ENCODE data around the gene ACSF2. TPM values are rescaled to one million over a fixed set of nuclear protein-coding genes. Genes with fewer than 3 reads are reported as not detected.

ACSF2 gene
- total RNA-seq, 1 donor from 2014 or later: 25.0 TPM

- ATAC-seq (ENCODE audit: poor library complexity): no peak
- intact Hi-C loops (cut with DNase I): no loop called here
- DNase-seq: no peak
These were observed 32.3 kb downstream of the ACSF2 start for GRCh38 chr17:50458270-50458669.

GRCh38 chr17:50458701-50459676 lies 33.0 kb downstream of the ACSF2 start:
- intact Hi-C loops (cut with DNase I): no loop called here
- ATAC-seq (ENCODE audit: poor library complexity) (no peak), DNase-seq (no peak)

GRCh38 chr17:50459756-50460155 lies 33.7 kb downstream of the ACSF2 start:
- DNase-seq: no peak
- intact Hi-C loops (cut with DNase I): no loop called here
- ATAC-seq (ENCODE audit: poor library complexity): no peak

- no peak for ATAC-seq (ENCODE audit: poor library complexity)
- no peak for DNase-seq
- intact Hi-C loops (cut with DNase I): no loop called here
These were observed 35.0 kb downstream of the ACSF2 start for GRCh38 chr17:50460831-50461526.

- intact Hi-C loops (cut with DNase I): no loop called here
- DNase-seq: no peak
- ATAC-seq (ENCODE audit: poor library complexity): no peak
These were observed 35.6 kb downstream of the ACSF2 start for GRCh38 chr17:50461550-50462132.

GRCh38 chr17:50462446-50462845 lies 36.4 kb downstream of the ACSF2 start:
- ATAC-seq (ENCODE audit: poor library complexity): no peak
- no peak for DNase-seq
- intact Hi-C loops (cut with DNase I): no loop called here

GRCh38 chr17:50464121-50464520 lies 38.1 kb downstream of the ACSF2 start:
- DNase-seq (no peak), ATAC-seq (ENCODE audit: poor library complexity) (no peak)
- intact Hi-C loops (cut with DNase I): no loop called here

- intact Hi-C loops (cut with DNase I): no loop called here
- DNase-seq: no peak
- ATAC-seq (ENCODE audit: poor library complexity): no peak
These were observed 38.7 kb downstream of the ACSF2 start for GRCh38 chr17:50464736-50465135.

- DNase-seq: no peak
- intact Hi-C loops (cut with DNase I): no loop called here
- ATAC-seq (ENCODE audit: poor library complexity): no peak
These were observed 39.2 kb downstream of the ACSF2 start for GRCh38 chr17:50465171-50465570.

- DNase-seq: no peak
- no peak for ATAC-seq (ENCODE audit: poor library complexity)
- intact Hi-C loops (cut with DNase I): no loop called here
These were observed 39.6 kb downstream of the ACSF2 start for GRCh38 chr17:50465635-50466034.

GRCh38 chr17:50466371-50467113 lies 40.5 kb downstream of the ACSF2 start:
- DNase-seq (no peak), ATAC-seq (ENCODE audit: poor library complexity) (no peak)
- intact Hi-C loops (cut with DNase I): no loop called here

GRCh38 chr17:50467114-50467854 lies 41.3 kb downstream of the ACSF2 start:
- no peak for ATAC-seq (ENCODE audit: poor library complexity)
- no peak for DNase-seq
- intact Hi-C loops (cut with DNase I): no loop called here

- DNase-seq (no peak), ATAC-seq (ENCODE audit: poor library complexity) (no peak)
- intact Hi-C loops (cut with DNase I): no loop called here
These were observed 41.9 kb downstream of the ACSF2 start for GRCh38 chr17:50467855-50468303.

- intact Hi-C loops (cut with DNase I): no loop called here
- ATAC-seq (ENCODE audit: poor library complexity) (peak; percentile 33), DNase-seq (no peak)
These were observed 42.5 kb downstream of the ACSF2 start, which contains the start of gene CHAD for GRCh38 chr17:50468304-50469207. TSS of gene CHAD (minus strand) at chr17:50468880. CDS start at chr17:50468813, 67 bp downstream.

GRCh38 chr17:50469208-50469605 lies 43.2 kb downstream of the ACSF2 start:
- intact Hi-C loops (cut with DNase I): no loop called here
- no peak for DNase-seq
- ATAC-seq (ENCODE audit: poor library complexity): no peak

GRCh38 chr17:50469671-50470305 lies 43.8 kb downstream of the ACSF2 start:
- ATAC-seq (ENCODE audit: poor library complexity) (no peak), DNase-seq (no peak)
- intact Hi-C loops (cut with DNase I): no loop called here

GRCh38 chr17:50470426-50470825 lies 44.4 kb downstream of the ACSF2 start:
- ATAC-seq (ENCODE audit: poor library complexity) (no peak), DNase-seq (no peak)
- intact Hi-C loops (cut with DNase I): no loop called here

Data from Right ventricle myocardium superior (tissue), 1 donor.